Neural cell (in vitro differentiated cells): ENCODE results near the gene NUPR2. TPM values are rescaled to one million over a fixed set of nuclear protein-coding genes. Genes with fewer than 3 reads are reported as not detected.

Experiments used
- polyA plus RNA-seq: library from polyadenylated mRNA; depleted of rRNA; stranded (reverse); fragments of >200 nt; gene quantifications from 2 replicates; pipeline ENCODE4 v1.2.3, GENCODE V29; 2014

Gene NUPR2
- polyA plus RNA-seq, 1 donor from 2014 or later = not detected

Other genes with a start within 250 kb of the NUPR2 start
- gene ZNF713, start 229.0 kb downstream of the NUPR2 start, polyA plus RNA-seq = 20.5 and 21.1 TPM in 2 replicates
- gene MRPS17, start 164.5 kb downstream of the NUPR2 start, polyA plus RNA-seq = 20.0 and 20.5 TPM in 2 replicates
- gene NIPSNAP2, start 151.8 kb downstream of the NUPR2 start, polyA plus RNA-seq = 83.3 and 87.0 TPM in 2 replicates
- gene PSPH, start 65.0 kb downstream of the NUPR2 start, polyA plus RNA-seq = 24.0 and 26.4 TPM in 2 replicates
- gene CCT6A, start 64.7 kb downstream of the NUPR2 start, polyA plus RNA-seq = 268 and 275 TPM in 2 replicates
- 69.3 and 84.1 TPM in 2 replicates for gene SUMF2, start 52.1 kb downstream of the NUPR2 start, polyA plus RNA-seq
- 2.6 TPM in 1 of 2 replicates, not detected in the other for gene PHKG1, start 23.5 kb downstream of the NUPR2 start, polyA plus RNA-seq
- 324 and 380 TPM in 2 replicates for gene CHCHD2, start 9.9 kb downstream of the NUPR2 start, polyA plus RNA-seq